Mesendoderm (in vitro differentiated cells): ENCODE results near the gene CCDC192.
A peak's percentile ranks its signal among the peaks of the same experiment; 100 is the strongest.

Experiments used
- DNase-seq: peaks from one replicate; pipeline ENCODE4 v3.0.0; 2013
- H2AK5ac ChIP-seq: 2 replicates; pipeline ENCODE4 v1.6.1; 2013; ENCODE audit warnings: low read length, inconsistent platforms
- H2BK120ac ChIP-seq: 2 replicates; pipeline ENCODE4 v1.6.1; 2013; ENCODE audit warnings: low read depth, mild to moderate bottlenecking, low read length, moderate library complexity, mixed read lengths
- H2BK15ac ChIP-seq: replicated peaks from 2 replicates; pipeline ENCODE4 v1.6.1; 2013; ENCODE audit warnings: low read depth, mild to moderate bottlenecking, moderate library complexity
- H2BK5ac ChIP-seq: 2 replicates; pipeline ENCODE4 v1.6.1; 2013; ENCODE audit warnings: low read length, inconsistent platforms
- H3K18ac ChIP-seq: 2 replicates; pipeline ENCODE4 v1.6.1; 2013; ENCODE audit warnings: mild to moderate bottlenecking, low read length, mixed read lengths
- H3K23ac ChIP-seq: one replicate; pipeline ENCODE4 v1.6.1; 2013; ENCODE audit warnings: low read length
- H3K27ac ChIP-seq: 2 replicates; pipeline ENCODE4 v1.5.1; 2013; ENCODE audit warnings: low read depth, mild to moderate bottlenecking, inconsistent platforms, low read length, moderate library complexity
- H3K27me3 ChIP-seq: 2 replicates; pipeline ENCODE4 v1.6.1; 2013; ENCODE audit warnings: low read length, control low read depth, mild to moderate bottlenecking, inconsistent platforms; ENCODE audit not compliant: insufficient read depth, poor library complexity
- H3K36me3 ChIP-seq: 2 replicates; pipeline ENCODE4 v1.6.1; 2013; ENCODE audit warnings: low read length, inconsistent platforms; ENCODE audit not compliant: control insufficient read depth, insufficient read depth
- H3K4ac ChIP-seq: one replicate; pipeline ENCODE4 v1.6.1; 2013; ENCODE audit warnings: low read depth, mild to moderate bottlenecking, low read length, moderate library complexity
- H3K4me1 ChIP-seq: 2 replicates; pipeline ENCODE4 v1.6.1; 2013; ENCODE audit warnings: low read depth, low read length, inconsistent platforms; ENCODE audit not compliant: control insufficient read depth
- H3K4me2 ChIP-seq: 2 replicates; pipeline ENCODE4 v1.6.1; 2013; ENCODE audit warnings: low read length
- H3K4me3 ChIP-seq: 2 replicates; pipeline ENCODE4 v1.5.1; 2013; ENCODE audit warnings: mild to moderate bottlenecking, low read length
- H3K56ac ChIP-seq: one replicate; pipeline ENCODE4 v1.6.1; 2013; ENCODE audit warnings: low read length
- H3K79me1 ChIP-seq: 2 replicates; pipeline ENCODE4 v1.6.1; 2013; ENCODE audit warnings: low read length, inconsistent platforms
- H3K79me2 ChIP-seq: 2 replicates; pipeline ENCODE4 v1.6.1; 2013; ENCODE audit warnings: mild to moderate bottlenecking, low read length; ENCODE audit not compliant: control insufficient read depth, insufficient read depth
- H3K9ac ChIP-seq: 2 replicates; pipeline ENCODE4 v1.6.1; 2013; ENCODE audit warnings: low read length, inconsistent platforms
- H4K5ac ChIP-seq: one replicate; pipeline ENCODE4 v1.6.1; 2013; ENCODE audit warnings: low read length
- H4K8ac ChIP-seq: one replicate; pipeline ENCODE4 v1.6.1; 2013; ENCODE audit warnings: low read depth, mild to moderate bottlenecking, control low read depth, low read length, moderate library complexity
- WGBS: extraction: QIAGEN DNeasy Blood & Tissue Kit; methylation state at CpG from one replicate; pipeline ENCODE4 v1.1.7; 2013; ENCODE audit warnings: low lambda C conversion rate, missing lambda C conversion rate; ENCODE audit not compliant: insufficient coverage; ENCODE audit errors: extremely low coverage; 5-methylcytosine and 5-hydroxymethylcytosine counted together

Gene CCDC192

DNA sequence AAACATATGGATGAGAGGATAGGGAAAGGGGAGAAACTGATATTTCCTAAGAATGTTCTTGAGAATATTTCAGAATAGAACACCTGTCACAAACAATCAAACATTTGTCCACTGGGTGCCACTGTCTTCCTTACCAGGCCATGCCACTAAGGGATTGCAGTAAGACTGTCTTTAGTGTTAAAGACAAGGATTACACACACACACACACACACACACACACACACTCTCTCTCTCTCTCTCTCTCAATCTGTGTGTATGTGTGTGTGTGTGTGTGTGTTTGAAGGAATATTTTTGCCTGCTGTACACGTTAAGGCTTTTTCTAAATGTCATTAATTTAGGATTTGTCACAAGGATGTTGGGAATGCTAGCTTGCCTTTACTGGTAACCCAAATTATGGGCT, 54.4 kb downstream of the CCDC192 start:
- no peak overlapping the region for H3K9ac ChIP-seq
- H4K5ac ChIP-seq, result no peak overlapping the region
- no peak overlapping the region for H3K4me2 ChIP-seq
- no CpG with 5 or more reads among the region's 1 CpG for WGBS
- H3K4me1 ChIP-seq, result no peaks in the 10 kb centered on the region
- no peak overlapping the region for H3K56ac ChIP-seq
- H3K27me3 ChIP-seq, result no peaks in the 10 kb centered on the region
- H3K36me3 ChIP-seq, result no peaks in the 10 kb centered on the region
- H3K23ac ChIP-seq, result no peak overlapping the region
- H2BK15ac ChIP-seq, result no peak overlapping the region
- H2AK5ac ChIP-seq, result no peak overlapping the region
- H3K18ac ChIP-seq, result no peak overlapping the region
- no peaks in the 10 kb centered on the region for H3K79me1 ChIP-seq
- no peak overlapping the region for H4K8ac ChIP-seq
- H2BK120ac ChIP-seq, result no peak overlapping the region
- peak; percentile 59 for DNase-seq
- H2BK5ac ChIP-seq, result no peak overlapping the region
- H3K4me3 ChIP-seq, result no peak overlapping the region
- H3K27ac ChIP-seq, result no peak overlapping the region
- H3K4ac ChIP-seq, result no peak overlapping the region
- no peaks in the 10 kb centered on the region for H3K79me2 ChIP-seq

DNA sequence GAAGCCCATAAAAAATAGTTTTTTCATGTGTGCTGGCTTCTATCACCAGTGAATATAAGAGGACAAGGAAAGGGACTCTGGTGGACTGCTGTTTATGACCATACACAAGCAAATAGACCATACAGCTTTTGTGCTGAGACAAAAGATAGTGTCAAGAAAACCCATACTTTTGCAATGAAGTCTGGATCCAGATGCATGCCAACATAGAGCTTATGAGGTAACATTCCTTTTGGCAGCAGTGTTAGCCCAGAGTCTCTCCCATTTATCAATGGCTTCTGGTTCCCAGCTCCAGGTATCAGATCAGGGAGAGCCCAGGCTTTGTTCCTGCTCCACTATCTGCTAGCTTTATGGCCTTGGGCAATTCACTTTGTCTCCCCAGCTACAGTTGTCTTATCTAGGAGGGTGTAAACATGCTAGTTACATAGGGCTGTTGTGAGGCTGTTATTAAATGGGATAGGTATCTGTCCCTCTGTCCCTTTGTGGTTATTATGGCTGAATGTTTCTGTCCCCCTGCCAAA, 55.6 kb downstream of the CCDC192 start:
- Histone ChIP-seq H3K79me2 (no peaks in the 10 kb centered on the region), H4K5ac (no peak overlapping the region)
- DNase-seq, result peak; percentile 88

DNA sequence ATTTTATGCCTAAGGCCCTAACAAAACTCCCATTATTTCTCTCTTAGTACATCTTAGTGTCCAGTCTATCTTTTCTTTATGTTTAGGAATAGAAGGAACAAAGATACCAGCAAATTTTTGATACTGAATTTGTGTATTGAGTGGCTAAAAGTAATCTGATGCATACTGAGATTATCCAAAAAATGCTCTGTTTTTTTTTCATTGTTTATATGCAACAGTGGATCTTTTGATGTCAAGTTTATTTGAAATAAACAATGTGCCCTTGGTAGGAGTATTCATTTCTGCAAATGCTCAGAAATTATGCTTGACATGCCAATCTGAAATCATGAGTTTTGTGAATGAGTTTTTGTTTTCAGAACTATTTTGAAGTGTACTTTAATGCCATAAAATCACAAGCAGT, 58.7 kb downstream of the CCDC192 start:
- Histone ChIP-seq H3K56ac (no peak overlapping the region), H2AK5ac (no peak overlapping the region), H3K9ac (no peak overlapping the region), H3K4me1 (no peaks in the 10 kb centered on the region), H2BK15ac (no peak overlapping the region), H4K5ac (no peak overlapping the region), H3K4me2 (no peak overlapping the region), H3K4me3 (no peak overlapping the region), H3K18ac (no peak overlapping the region), H3K27me3 (no peaks in the 10 kb centered on the region), H3K36me3 (no peaks in the 10 kb centered on the region), H3K79me2 (no peaks in the 10 kb centered on the region), H2BK120ac (no peak overlapping the region), H3K27ac (no peak overlapping the region), H4K8ac (no peak overlapping the region), H3K79me1 (no peaks in the 10 kb centered on the region), H3K4ac (no peak overlapping the region), H2BK5ac (no peak overlapping the region), H3K23ac (no peak overlapping the region)
- DNase-seq, result no peak

More for the DNA sequence above, 55.6 kb downstream of the CCDC192 start:
- no peak overlapping the region for H3K23ac ChIP-seq
- no peaks in the 10 kb centered on the region for H3K79me1 ChIP-seq
- no peak overlapping the region for H2BK15ac ChIP-seq
- H3K27ac ChIP-seq, result no peak overlapping the region
- no peaks in the 10 kb centered on the region for H3K27me3 ChIP-seq
- H2BK120ac ChIP-seq, result no peak overlapping the region
- no peaks in the 10 kb centered on the region for H3K4me1 ChIP-seq
- no peak overlapping the region for H3K56ac ChIP-seq
- no peak overlapping the region for H3K9ac ChIP-seq
- no peak overlapping the region for H3K4me2 ChIP-seq
- H3K4me3 ChIP-seq, result no peak overlapping the region
- no peak overlapping the region for H4K8ac ChIP-seq
- H3K4ac ChIP-seq, result no peak overlapping the region
- no peaks in the 10 kb centered on the region for H3K36me3 ChIP-seq
- H2BK5ac ChIP-seq, result no peak overlapping the region
- no peak overlapping the region for H3K18ac ChIP-seq
- no peak overlapping the region for H2AK5ac ChIP-seq

DNA sequence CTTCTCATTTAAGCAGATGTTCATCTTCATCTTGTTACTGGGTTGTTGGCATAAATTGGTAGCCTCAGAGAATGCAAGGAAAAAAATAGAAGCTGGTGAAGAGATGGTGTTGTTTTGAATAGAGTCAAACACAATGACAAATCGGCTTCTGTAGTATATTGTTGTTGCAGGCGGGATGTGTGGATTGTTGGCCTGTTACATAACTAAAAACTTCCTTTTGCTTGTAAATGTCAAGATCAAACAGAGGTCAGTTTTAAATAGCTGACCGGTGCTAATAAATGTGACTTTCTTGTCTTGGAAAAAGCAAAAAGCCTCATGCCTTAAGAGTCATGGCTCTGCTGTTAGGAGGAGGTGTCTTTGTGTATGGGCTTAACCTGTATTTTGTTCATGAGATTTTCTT, 59.2 kb downstream of the CCDC192 start:
- Histone ChIP-seq H3K27ac (no peak overlapping the region), H3K9ac (no peak overlapping the region), H2AK5ac (no peak overlapping the region), H3K18ac (no peak overlapping the region), H3K79me2 (no peaks in the 10 kb centered on the region), H2BK120ac (no peak overlapping the region), H3K36me3 (no peaks in the 10 kb centered on the region), H3K4ac (no peak overlapping the region), H3K27me3 (no peaks in the 10 kb centered on the region), H3K4me3 (no peak overlapping the region), H3K79me1 (no peaks in the 10 kb centered on the region), H2BK15ac (no peak overlapping the region), H3K4me1 (no peaks in the 10 kb centered on the region), H2BK5ac (no peak overlapping the region), H3K56ac (no peak overlapping the region), H4K5ac (no peak overlapping the region), H3K4me2 (no peak overlapping the region), H4K8ac (no peak overlapping the region), H3K23ac (no peak overlapping the region)
- DNase-seq, result no peak
- WGBS, result no CpG with 5 or more reads among the region's 3 CpGs

DNA sequence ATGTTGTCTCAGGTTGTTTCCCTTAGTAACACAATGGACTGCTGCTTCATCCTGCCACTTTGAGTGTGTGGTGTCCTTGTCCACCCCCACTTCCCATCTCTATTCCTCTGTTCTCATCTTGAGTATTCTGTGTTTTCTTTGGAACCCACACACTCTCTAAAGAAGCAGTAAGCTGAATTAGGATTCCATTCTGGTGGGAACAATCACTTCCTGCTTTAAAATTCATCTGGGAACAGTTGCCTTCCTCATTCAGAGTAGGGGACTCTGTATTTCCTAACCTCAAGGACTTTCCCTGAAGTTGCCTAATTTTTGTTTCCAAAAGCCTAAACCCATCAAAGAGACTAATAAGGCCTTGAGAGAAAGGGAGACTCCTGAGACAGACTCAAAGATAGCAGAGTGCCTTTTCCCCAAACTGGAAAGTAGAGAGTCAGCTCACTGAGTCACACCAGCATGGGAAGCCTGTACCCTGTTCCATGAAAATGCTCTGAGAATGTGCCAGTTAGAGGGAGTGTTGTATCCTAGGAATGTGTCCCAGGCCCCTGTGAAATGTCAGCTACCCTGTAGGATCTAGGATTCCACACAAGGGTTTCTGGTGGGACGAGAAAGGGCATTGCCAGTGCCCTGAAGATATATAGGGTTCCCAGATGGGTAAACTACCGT, 63.6 kb downstream of the CCDC192 start:
- no peak overlapping the region for H3K4me2 ChIP-seq
- no peak overlapping the region for H3K56ac ChIP-seq
- peak overlapping the region; percentile 22 for H3K18ac ChIP-seq
- H3K27me3 ChIP-seq, result no peaks in the 10 kb centered on the region
- no peak overlapping the region for H4K5ac ChIP-seq
- DNase-seq, result peak; percentile 49
- H3K79me2 ChIP-seq, result no peaks in the 10 kb centered on the region
- no CpG with 5 or more reads among the region's 2 CpGs for WGBS
- no peak overlapping the region for H2BK5ac ChIP-seq
- H3K9ac ChIP-seq, result no peak overlapping the region
- H3K23ac ChIP-seq, result no peak overlapping the region
- no peak overlapping the region for H3K4me3 ChIP-seq
- no peak overlapping the region for H2AK5ac ChIP-seq
- H3K4me1 ChIP-seq, result no peaks in the 10 kb centered on the region
- H2BK120ac ChIP-seq, result no peak overlapping the region
- no peaks in the 10 kb centered on the region for H3K36me3 ChIP-seq
- H2BK15ac ChIP-seq, result no peak overlapping the region
- H3K27ac ChIP-seq, result no peak overlapping the region
- H4K8ac ChIP-seq, result no peak overlapping the region
- H3K79me1 ChIP-seq, result no peaks in the 10 kb centered on the region
- no peak overlapping the region for H3K4ac ChIP-seq

DNA sequence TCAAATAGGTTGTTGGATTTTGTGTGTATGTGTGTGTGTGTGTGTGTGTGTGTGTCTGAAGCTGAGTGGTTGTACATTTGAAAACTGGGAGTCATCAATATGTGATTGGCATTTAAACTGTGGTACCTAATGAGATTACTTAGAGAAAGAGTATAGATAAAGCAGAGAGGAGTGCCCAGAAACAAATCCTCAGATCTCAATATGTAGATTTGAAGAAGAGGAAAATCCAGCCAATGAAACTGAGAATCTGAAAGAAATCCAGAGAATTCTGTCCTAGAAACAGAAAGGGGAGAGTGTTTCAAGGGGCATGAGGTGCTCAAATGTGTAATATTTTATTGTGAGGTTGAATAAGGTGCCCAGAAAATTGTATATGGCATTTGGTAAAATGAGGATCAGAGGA, 66.2 kb downstream of the CCDC192 start:
- no peak overlapping the region for H4K5ac ChIP-seq
- H3K18ac ChIP-seq, result no peak overlapping the region
- no peak overlapping the region for H3K4ac ChIP-seq
- no peak overlapping the region for H3K4me3 ChIP-seq
- H3K56ac ChIP-seq, result no peak overlapping the region
- H2AK5ac ChIP-seq, result no peak overlapping the region
- H2BK15ac ChIP-seq, result no peak overlapping the region
- no peak overlapping the region for H4K8ac ChIP-seq
- H3K36me3 ChIP-seq, result no peaks in the 10 kb centered on the region
- no peaks in the 10 kb centered on the region for H3K4me1 ChIP-seq
- H3K79me2 ChIP-seq, result no peaks in the 10 kb centered on the region
- H3K4me2 ChIP-seq, result no peak overlapping the region
- H3K27ac ChIP-seq, result no peak overlapping the region
- no peak overlapping the region for H3K23ac ChIP-seq
- no peaks in the 10 kb centered on the region for H3K27me3 ChIP-seq
- no peak overlapping the region for H3K9ac ChIP-seq
- H2BK5ac ChIP-seq, result no peak overlapping the region
- no peaks in the 10 kb centered on the region for H3K79me1 ChIP-seq
- no peak for DNase-seq
- no peak overlapping the region for H2BK120ac ChIP-seq
